T-helper 1 cell treated with Interleukin-12 subunit alpha and Interleukin-12 subunit beta and Interleukin-4 antibody, amounts not matched to agents 30 μg/mL and 1 μg/mL, for 36 hours (primary cell): ENCODE data around the gene GADD45GIP1.
A peak's percentile ranks its signal among the peaks of the same experiment; 100 is the strongest.
"Not testable (repeated sequence)": the region's sequence is repeated elsewhere in the genome, so short reads cannot be mapped to it uniquely, and the experiment has no call there.

Source experiments
- H3K27ac Mint-ChIP-seq: one replicate; pipeline ENCODE4 v1.8.0; 2021; ENCODE audit warnings: mild to moderate bottlenecking, mixed read lengths
- H3K27me3 Mint-ChIP-seq: one replicate; pipeline ENCODE4 v1.8.0; 2021; ENCODE audit warnings: low read depth, mixed read lengths
- H3K36me3 Mint-ChIP-seq: one replicate; pipeline ENCODE4 v1.8.0; 2021; ENCODE audit warnings: low read depth, mixed read lengths
- H3K4me1 Mint-ChIP-seq: one replicate; pipeline ENCODE4 v1.8.0; 2021; ENCODE audit warnings: low read depth, mixed read lengths
- H3K4me3 Mint-ChIP-seq: one replicate; pipeline ENCODE4 v1.8.0; 2021; ENCODE audit warnings: mild to moderate bottlenecking, moderate library complexity, mixed read lengths
- H3K9me3 Mint-ChIP-seq: one replicate; pipeline ENCODE4 v1.8.0; 2021; ENCODE audit warnings: mixed read lengths

Gene GADD45GIP1

GRCh38 chr19:12932392-12933286, 24.4 kb downstream of the GADD45GIP1 start:
- Mint-ChIP-seq H3K27me3 (no peaks in the 10 kb centered on the region), H3K4me1 (peaks cover 24% of the 10 kb centered on the region), H3K4me3 (peak overlapping the region; percentile 99), H3K36me3 (peaks cover 22% of the 10 kb centered on the region), H3K9me3 (no peaks in the 10 kb centered on the region), H3K27ac (peak overlapping the region; percentile 90)

GRCh38 chr19:12930002-12930645, 26.9 kb downstream of the GADD45GIP1 start:
- Mint-ChIP-seq H3K36me3 (peaks cover 30% of the 10 kb centered on the region), H3K9me3 (no peaks in the 10 kb centered on the region), H3K27me3 (no peaks in the 10 kb centered on the region), H3K4me3 (no peak overlapping the region), H3K4me1 (peaks cover 16% of the 10 kb centered on the region), H3K27ac (no peak overlapping the region)

GRCh38 chr19:12924621-12925310, 32.3 kb downstream of the GADD45GIP1 start:
- H3K36me3 Mint-ChIP-seq: peaks cover 38% of the 10 kb centered on the region
- no peak overlapping the region for H3K27ac Mint-ChIP-seq
- H3K9me3 Mint-ChIP-seq: no peaks in the 10 kb centered on the region
- no peaks in the 10 kb centered on the region for H3K27me3 Mint-ChIP-seq
- no peak overlapping the region for H3K4me3 Mint-ChIP-seq
- H3K4me1 Mint-ChIP-seq: no peaks in the 10 kb centered on the region

GRCh38 chr19:12922959-12923358, 34.1 kb downstream of the GADD45GIP1 start:
- H3K4me1 Mint-ChIP-seq: peaks cover 10% of the 10 kb centered on the region
- peaks cover 29% of the 10 kb centered on the region for H3K36me3 Mint-ChIP-seq
- H3K27me3 Mint-ChIP-seq: no peaks in the 10 kb centered on the region
- H3K9me3 Mint-ChIP-seq: no peaks in the 10 kb centered on the region
- H3K27ac Mint-ChIP-seq: no peak overlapping the region
- no peak overlapping the region for H3K4me3 Mint-ChIP-seq

- H3K4me1 Mint-ChIP-seq: peaks cover 10% of the 10 kb centered on the region
- peaks cover 21% of the 10 kb centered on the region for H3K36me3 Mint-ChIP-seq
- no peak overlapping the region for H3K4me3 Mint-ChIP-seq
- no peak overlapping the region for H3K27ac Mint-ChIP-seq
- H3K27me3 Mint-ChIP-seq: no peaks in the 10 kb centered on the region
- H3K9me3 Mint-ChIP-seq: no peaks in the 10 kb centered on the region
Observed at GRCh38 chr19:12921047-12921446, 36.0 kb downstream of the GADD45GIP1 start.

GRCh38 chr19:12918253-12918652, 38.8 kb downstream of the GADD45GIP1 start:
- H3K4me3 Mint-ChIP-seq: peak overlapping the region; percentile 62
- H3K36me3 Mint-ChIP-seq: peaks cover 9% of the 10 kb centered on the region
- H3K27ac Mint-ChIP-seq: peak overlapping the region; percentile 78
- H3K9me3 Mint-ChIP-seq: no peaks in the 10 kb centered on the region
- H3K4me1 Mint-ChIP-seq: peaks cover 25% of the 10 kb centered on the region
- no peaks in the 10 kb centered on the region for H3K27me3 Mint-ChIP-seq

GRCh38 chr19:12915860-12916259, 41.2 kb downstream of the GADD45GIP1 start:
- not testable (repeated sequence) for H3K36me3 Mint-ChIP-seq, H3K9me3 Mint-ChIP-seq, H3K27me3 Mint-ChIP-seq, H3K4me3 Mint-ChIP-seq, H3K27ac Mint-ChIP-seq
- H3K4me1 Mint-ChIP-seq: peaks cover 25% of the 10 kb centered on the region

GRCh38 chr19:12913851-12914690, 43.0 kb downstream of the GADD45GIP1 start:
- peak overlapping the region; percentile 62 for H3K4me3 Mint-ChIP-seq
- H3K9me3 Mint-ChIP-seq: no peaks in the 10 kb centered on the region

GRCh38 chr19:12913011-12913561, 43.9 kb downstream of the GADD45GIP1 start:
- H3K27ac Mint-ChIP-seq: no peak overlapping the region
- H3K36me3 Mint-ChIP-seq: peaks cover 3% of the 10 kb centered on the region
- no peak overlapping the region for H3K4me3 Mint-ChIP-seq
- H3K4me1 Mint-ChIP-seq: peaks cover 15% of the 10 kb centered on the region
- no peaks in the 10 kb centered on the region for H3K9me3 Mint-ChIP-seq
- no peaks in the 10 kb centered on the region for H3K27me3 Mint-ChIP-seq

More at GRCh38 chr19:12913851-12914690, 43.0 kb downstream of the GADD45GIP1 start:
- peaks cover 20% of the 10 kb centered on the region for H3K4me1 Mint-ChIP-seq
- H3K27me3 Mint-ChIP-seq: no peaks in the 10 kb centered on the region
- H3K27ac Mint-ChIP-seq: peak overlapping the region; percentile 97
- peaks cover 3% of the 10 kb centered on the region for H3K36me3 Mint-ChIP-seq

GRCh38 chr19:12912571-12912970, 44.5 kb downstream of the GADD45GIP1 start:
- Mint-ChIP-seq H3K4me3 (no peak overlapping the region), H3K9me3 (no peaks in the 10 kb centered on the region), H3K27ac (no peak overlapping the region), H3K36me3 (peaks cover 3% of the 10 kb centered on the region), H3K27me3 (no peaks in the 10 kb centered on the region), H3K4me1 (peaks cover 15% of the 10 kb centered on the region)

GRCh38 chr19:12907166-12907565, 49.9 kb downstream of the GADD45GIP1 start:
- H3K27me3 Mint-ChIP-seq: no peaks in the 10 kb centered on the region
- peaks cover under 1% of the 10 kb centered on the region for H3K36me3 Mint-ChIP-seq
- no peak overlapping the region for H3K4me3 Mint-ChIP-seq
- no peaks in the 10 kb centered on the region for H3K9me3 Mint-ChIP-seq
- no peaks in the 10 kb centered on the region for H3K4me1 Mint-ChIP-seq
- H3K27ac Mint-ChIP-seq: no peak overlapping the region
